GM12865 (cell line): ENCODE measurements around the gene OCRL.

Experiments used
- DNase-seq: peaks from one replicate; pipeline ENCODE4 v3.0.0; 2010; ENCODE audit warnings: low read depth
- H3K4me3 ChIP-seq: 2 replicates; pipeline ENCODE4 v1.5.1; 2011; ENCODE audit warnings: mild to moderate bottlenecking, low read depth, low read length, control low read depth
- CTCF ChIP-seq: IDR thresholded peaks from 2 replicates; pipeline ENCODE4 v1.5.1; 2011; ENCODE audit warnings: low read length, control low read depth, low read depth, inconsistent platforms; ENCODE audit not compliant: insufficient read depth; ENCODE audit errors: missing control alignments

OCRL gene

GRCh38 chrX:129606918-129607317 lies 66.9 kb downstream of the OCRL start:
- TF ChIP-seq CTCF, result peak; percentile 53
- no peak overlapping the region for H3K4me3 ChIP-seq
- DNase-seq, result peak; percentile 49

- TF ChIP-seq CTCF, result no peak
- DNase-seq, result no peak
- H3K4me3 ChIP-seq, result no peak overlapping the region
Observed at GRCh38 chrX:129608496-129608895, 68.4 kb downstream of the OCRL start.

GRCh38 chrX:129609395-129609794 lies 69.3 kb downstream of the OCRL start:
- no peak overlapping the region for H3K4me3 ChIP-seq
- TF ChIP-seq CTCF, result no peak
- DNase-seq, result no peak

- no peak for DNase-seq
- H3K4me3 ChIP-seq, result no peak overlapping the region
- TF ChIP-seq CTCF, result no peak
Observed at GRCh38 chrX:129612396-129612795, 72.3 kb downstream of the OCRL start.

GRCh38 chrX:129613596-129613995 lies 73.5 kb downstream of the OCRL start:
- TF ChIP-seq CTCF, result no peak
- DNase-seq, result no peak
- H3K4me3 ChIP-seq, result no peak overlapping the region

GRCh38 chrX:129614481-129615255 lies 74.6 kb downstream of the OCRL start:
- no peak overlapping the region for H3K4me3 ChIP-seq
- TF ChIP-seq CTCF, result no peak
- DNase-seq, result no peak

GRCh38 chrX:129617420-129617819 lies 77.4 kb downstream of the OCRL start:
- no peak for DNase-seq
- TF ChIP-seq CTCF, result no peak
- H3K4me3 ChIP-seq, result no peak overlapping the region
